COLO668 (cell line): ENCODE results near the gene NEUROD2.
A peak's percentile ranks its signal among the peaks of the same experiment; 100 is the strongest.

Experiments used
- DNase-seq: peaks from one replicate; lab custom pipeline; 2025; ENCODE audit not compliant: unreplicated experiment; lab: John Stamatoyannopoulos, UW

Gene NEUROD2

GRCh38 chr17:39581759-39582085 lies 26.0 kb downstream of the NEUROD2 start:
- no peak for DNase-seq

- DNase-seq = no peak
These were observed 26.5 kb downstream of the NEUROD2 start for GRCh38 chr17:39581071-39581758.

GRCh38 chr17:39580082-39580468 lies 27.6 kb downstream of the NEUROD2 start:
- no peak for DNase-seq

- no peak for DNase-seq
These were observed 28.2 kb downstream of the NEUROD2 start for GRCh38 chr17:39579318-39580081.

- no peak for DNase-seq
These were observed 29.4 kb downstream of the NEUROD2 start for GRCh38 chr17:39578272-39578671.

- peak; percentile 11 for DNase-seq
These were observed 31.5 kb downstream of the NEUROD2 start for GRCh38 chr17:39576187-39576586.

- peak; percentile 62 for DNase-seq
These were observed 34.0 kb downstream of the NEUROD2 start for GRCh38 chr17:39573447-39574298.

GRCh38 chr17:39572121-39572520 lies 35.6 kb downstream of the NEUROD2 start:
- no peak for DNase-seq

GRCh38 chr17:39569126-39569525 lies 38.6 kb downstream of the NEUROD2 start:
- DNase-seq = no peak

- DNase-seq = no peak
These were observed 39.0 kb downstream of the NEUROD2 start for GRCh38 chr17:39568702-39569101.

- no peak for DNase-seq
These were observed 41.4 kb downstream of the NEUROD2 start for GRCh38 chr17:39566094-39566850.

- no peak for DNase-seq
These were observed 43.4 kb downstream of the NEUROD2 start for GRCh38 chr17:39564211-39564848.

GRCh38 chr17:39563476-39563875 lies 44.2 kb downstream of the NEUROD2 start:
- no peak for DNase-seq

- no peak for DNase-seq
These were observed 44.7 kb downstream of the NEUROD2 start for GRCh38 chr17:39562976-39563375.

- no peak for DNase-seq
These were observed 45.3 kb downstream of the NEUROD2 start for GRCh38 chr17:39562395-39562794.

- peak; percentile 1 for DNase-seq
These were observed 51.3 kb downstream of the NEUROD2 start for GRCh38 chr17:39556423-39556822.

- no peak for DNase-seq
These were observed 52.4 kb downstream of the NEUROD2 start for GRCh38 chr17:39555368-39555767.
